Tibial nerve (tissue), 4 donors: ENCODE measurements around the gene CARMIL1.

Experiments used
- EP300 ChIP-seq, 2 donors: sonication (generic); formaldehyde crosslinking; IDR thresholded peaks; one replicate each; pipeline ENCODE4 v1.6.1; 2017; ENCODE audit warnings: antibody characterized with exemption in 2 of 2, mild to moderate bottlenecking in 1 of 2
- POLR2A ChIP-seq, 2 donors: fragments of 450-650 bp; IDR thresholded peaks; one replicate each; pipeline ENCODE4 v1.6.1; 2017; ENCODE audit warnings: antibody characterized with exemption in 2 of 2, mild to moderate bottlenecking in 2 of 2, moderate library complexity in 2 of 2
- TF ChIP-seq, protein P1 (sequence below), 5 experiments: fragments of 200-600 bp in 3 of 5; fragments of 450-650 bp in 2 of 5; sonication (generic) in 3 of 5; IDR thresholded peaks; one replicate each; pipeline ENCODE4 v1.5.1; 2016 to 2019; ENCODE audit warnings: antibody characterized with exemption in 5 of 5, mild to moderate bottlenecking in 3 of 5, moderate library complexity in 2 of 5

DNA sequence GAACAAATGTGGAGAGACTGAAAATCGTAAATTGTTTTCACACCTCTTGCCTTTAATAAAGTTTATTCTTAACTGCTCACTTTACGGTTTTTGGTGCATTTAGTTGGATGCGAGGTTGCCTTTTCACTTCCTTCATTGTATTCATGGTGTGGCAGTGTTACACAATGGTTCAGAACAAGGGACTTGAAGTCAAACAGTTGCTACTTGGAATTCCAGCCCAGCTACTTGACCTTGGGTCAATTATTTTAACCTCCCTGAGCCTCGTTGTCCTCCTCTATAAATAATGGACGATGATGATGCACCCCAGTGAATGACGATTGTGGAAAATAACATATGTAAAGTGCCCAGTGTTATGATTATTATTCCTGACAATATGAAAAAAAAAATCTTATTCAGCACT lies 72.3 kb downstream of the CARMIL1 start:
- TF ChIP-seq, protein P1, sequence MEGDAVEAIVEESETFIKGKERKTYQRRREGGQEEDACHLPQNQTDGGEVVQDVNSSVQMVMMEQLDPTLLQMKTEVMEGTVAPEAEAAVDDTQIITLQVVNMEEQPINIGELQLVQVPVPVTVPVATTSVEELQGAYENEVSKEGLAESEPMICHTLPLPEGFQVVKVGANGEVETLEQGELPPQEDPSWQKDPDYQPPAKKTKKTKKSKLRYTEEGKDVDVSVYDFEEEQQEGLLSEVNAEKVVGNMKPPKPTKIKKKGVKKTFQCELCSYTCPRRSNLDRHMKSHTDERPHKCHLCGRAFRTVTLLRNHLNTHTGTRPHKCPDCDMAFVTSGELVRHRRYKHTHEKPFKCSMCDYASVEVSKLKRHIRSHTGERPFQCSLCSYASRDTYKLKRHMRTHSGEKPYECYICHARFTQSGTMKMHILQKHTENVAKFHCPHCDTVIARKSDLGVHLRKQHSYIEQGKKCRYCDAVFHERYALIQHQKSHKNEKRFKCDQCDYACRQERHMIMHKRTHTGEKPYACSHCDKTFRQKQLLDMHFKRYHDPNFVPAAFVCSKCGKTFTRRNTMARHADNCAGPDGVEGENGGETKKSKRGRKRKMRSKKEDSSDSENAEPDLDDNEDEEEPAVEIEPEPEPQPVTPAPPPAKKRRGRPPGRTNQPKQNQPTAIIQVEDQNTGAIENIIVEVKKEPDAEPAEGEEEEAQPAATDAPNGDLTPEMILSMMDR (IDR thresholded peaks at IDR 0.05) = no peak
- TF ChIP-seq POLR2A (IDR thresholded peaks at IDR 0.05) = no peak
- TF ChIP-seq EP300 (IDR thresholded peaks at IDR 0.05) = no peak
